GM21526 (cell line): ENCODE measurements around the gene AGPAT3.

Experiments
- ATAC-seq: cut with Tn5 transposase; IDR thresholded peaks from one replicate; pipeline ENCODE4 v1.9.1; 2021; ENCODE audit warnings: moderate library complexity; ENCODE audit not compliant: unreplicated experiment, low FRiP score

The AGPAT3 gene

GRCh38 chr21:43933680-43934079, 68.7 kb downstream of the AGPAT3 start:
- no peak for ATAC-seq

- ATAC-seq, result no peak
Observed at GRCh38 chr21:43934116-43934515, 69.1 kb downstream of the AGPAT3 start.

GRCh38 chr21:43934716-43935705, 70.0 kb downstream of the AGPAT3 start:
- ATAC-seq, result no peak

GRCh38 chr21:43935711-43936110, 70.7 kb downstream of the AGPAT3 start:
- no peak for ATAC-seq

- no peak for ATAC-seq
Observed at GRCh38 chr21:43936247-43936967, 71.4 kb downstream of the AGPAT3 start.

- no peak for ATAC-seq
Observed at GRCh38 chr21:43937051-43937832, 72.2 kb downstream of the AGPAT3 start.

GRCh38 chr21:43937891-43938309, 72.9 kb downstream of the AGPAT3 start:
- ATAC-seq, result no peak

- peak; percentile 61 for ATAC-seq
Observed at GRCh38 chr21:43938751-43939442, 73.9 kb downstream of the AGPAT3 start.

GRCh38 chr21:43939443-43940328, 74.7 kb downstream of the AGPAT3 start:
- no peak for ATAC-seq

GRCh38 chr21:43940329-43941050, 75.5 kb downstream of the AGPAT3 start:
- ATAC-seq, result no peak

- ATAC-seq, result no peak
Observed at GRCh38 chr21:43942201-43942600, 77.2 kb downstream of the AGPAT3 start.

- ATAC-seq, result no peak
Observed at GRCh38 chr21:43942621-43943020, 77.6 kb downstream of the AGPAT3 start.

GRCh38 chr21:43943512-43944077, 78.6 kb downstream of the AGPAT3 start:
- no peak for ATAC-seq

GRCh38 chr21:43944078-43944633, 79.1 kb downstream of the AGPAT3 start:
- no peak for ATAC-seq

- no peak for ATAC-seq
Observed at GRCh38 chr21:43944757-43945156, 79.7 kb downstream of the AGPAT3 start.

GRCh38 chr21:43948740-43949498, 83.9 kb downstream of the AGPAT3 start:
- no peak for ATAC-seq
